Activated CD4-positive, alpha-beta memory T cell treated with anti-CD3 and anti-CD28 coated beads for 36 hours (primary cell): ENCODE measurements around the gene PEAK1. TPM values are rescaled to one million over a fixed set of nuclear protein-coding genes. Genes with fewer than 3 reads are reported as not detected.

Experiments used
- CTCF ChIA-PET: fragments of 350-600 bp; sonication (Branson Sonifier 250); formaldehyde crosslinking; loops from one replicate; lab custom pipeline; 2021; ENCODE audit warnings: antibody characterized with exemption, inconsistent platforms; lab: Charles Lee
- POLR2A ChIA-PET: fragments of 350-600 bp; sonication (Branson Sonifier 250); formaldehyde crosslinking; loops from one replicate; lab custom pipeline; 2021; ENCODE audit warnings: antibody characterized with exemption; lab: Charles Lee
- DNase-seq: peaks from one replicate; pipeline ENCODE4 v3.0.0-alpha.2; 2020
- H3K27ac Mint-ChIP-seq: one replicate; pipeline ENCODE4 v1.8.0; 2021; ENCODE audit warnings: mixed read lengths
- H3K27me3 Mint-ChIP-seq: one replicate; pipeline ENCODE4 v1.8.0; 2021; ENCODE audit warnings: mixed read lengths
- H3K36me3 Mint-ChIP-seq: one replicate; pipeline ENCODE4 v1.8.0; 2021; ENCODE audit warnings: mixed read lengths
- H3K4me1 Mint-ChIP-seq: one replicate; pipeline ENCODE4 v1.8.0; 2021; ENCODE audit warnings: low read depth, mixed read lengths
- H3K4me3 Mint-ChIP-seq: one replicate; pipeline ENCODE4 v1.8.0; 2021; ENCODE audit warnings: mild to moderate bottlenecking, mixed read lengths
- H3K9me3 Mint-ChIP-seq: one replicate; pipeline ENCODE4 v1.8.0; 2021; ENCODE audit warnings: mixed read lengths
- intact Hi-C: fragments of 100-400 bp; cut with micrococcal nuclease; formaldehyde crosslinking; loops from one replicate; pipeline ENCODE4 v1.15.1; 2023
- total RNA-seq, 2 experiments: library from RNA; stranded (reverse); gene quantifications; one replicate each; pipeline ENCODE4 v1.2.3, GENCODE V29; 2021

PEAK1 gene
- total RNA-seq, 2 experiments from 2014 or later, result 15.6 to 18.3 TPM

DNA sequence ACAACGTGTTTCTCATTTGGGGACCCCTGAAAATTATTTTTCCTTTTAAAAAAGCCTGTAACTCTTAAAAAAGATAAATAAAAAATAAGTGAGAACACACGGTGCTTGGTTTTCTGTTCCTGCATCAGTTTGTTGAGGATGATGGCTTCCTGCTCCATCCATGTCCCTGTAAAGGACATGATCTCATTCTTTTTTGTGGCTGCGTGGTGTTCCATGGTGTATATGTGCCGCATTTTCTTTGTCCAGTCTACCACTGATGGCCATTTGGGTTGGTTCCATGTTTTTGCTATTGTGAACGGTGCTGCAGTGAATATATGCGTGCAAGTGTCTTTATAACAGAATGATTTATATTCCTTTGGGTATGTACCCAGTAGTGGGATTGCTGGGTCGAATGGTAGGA lies 351.3 kb downstream of the PEAK1 start:
- CTCF ChIA-PET, result interaction anchor here (1.3 kb wide), 1 partner anchor 95 kb away, joined by 4 read pairs; no protein-coding TSS in a partner anchor
- no peaks in the 10 kb centered on the region for H3K9me3 Mint-ChIP-seq
- POLR2A ChIA-PET, result no interaction called here
- intact Hi-C loops, result no loop called here
- no peak for DNase-seq
- H3K4me3 Mint-ChIP-seq, result no peak overlapping the region
- H3K27me3 Mint-ChIP-seq, result no peaks in the 10 kb centered on the region
- no peaks in the 10 kb centered on the region for H3K36me3 Mint-ChIP-seq
- H3K27ac Mint-ChIP-seq, result no peak overlapping the region
- peaks cover 36% of the 10 kb centered on the region for H3K4me1 Mint-ChIP-seq

DNA sequence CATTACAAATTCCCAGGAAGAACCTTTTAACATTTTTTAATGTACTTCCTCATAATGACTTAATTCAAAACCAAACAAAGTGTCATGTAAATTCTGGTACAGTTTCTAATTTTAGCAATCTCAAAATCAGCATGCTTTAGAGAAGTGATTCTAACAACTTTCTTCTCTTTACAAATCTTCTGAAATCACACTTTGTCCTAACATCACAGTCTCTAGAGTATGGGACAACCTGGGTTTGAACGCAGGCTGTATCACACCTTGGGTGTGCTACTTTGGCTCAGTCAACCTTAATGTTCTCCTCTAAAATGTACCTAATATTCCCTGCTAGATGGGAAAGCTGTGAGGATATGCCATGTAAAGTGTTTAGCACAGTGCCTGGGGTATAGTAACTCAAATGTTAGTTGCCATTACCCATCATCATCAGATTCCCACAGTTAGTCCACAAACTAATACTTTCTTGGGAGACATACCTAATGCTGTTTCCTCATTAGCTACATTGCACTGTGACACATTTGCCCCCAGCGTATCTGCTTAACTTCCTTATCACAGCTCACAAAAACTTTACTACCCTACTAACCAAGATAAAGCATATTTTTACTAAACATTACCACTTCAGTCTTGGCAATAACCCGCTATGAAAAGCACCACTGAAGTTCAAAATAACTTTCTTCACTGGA lies 352.1 kb downstream of the PEAK1 start:
- H3K36me3 Mint-ChIP-seq, result no peaks in the 10 kb centered on the region
- H3K4me1 Mint-ChIP-seq, result peaks cover 38% of the 10 kb centered on the region
- CTCF ChIA-PET, result interaction anchor here (1.3 kb wide), 1 partner anchor 94 kb away, joined by 4 read pairs; no protein-coding TSS in a partner anchor
- no peak overlapping the region for H3K4me3 Mint-ChIP-seq
- H3K27me3 Mint-ChIP-seq, result no peaks in the 10 kb centered on the region
- no peak overlapping the region for H3K27ac Mint-ChIP-seq
- H3K9me3 Mint-ChIP-seq, result no peaks in the 10 kb centered on the region
- DNase-seq, result no peak
- POLR2A ChIA-PET, result no interaction called here
- intact Hi-C loops, result no loop called here

DNA sequence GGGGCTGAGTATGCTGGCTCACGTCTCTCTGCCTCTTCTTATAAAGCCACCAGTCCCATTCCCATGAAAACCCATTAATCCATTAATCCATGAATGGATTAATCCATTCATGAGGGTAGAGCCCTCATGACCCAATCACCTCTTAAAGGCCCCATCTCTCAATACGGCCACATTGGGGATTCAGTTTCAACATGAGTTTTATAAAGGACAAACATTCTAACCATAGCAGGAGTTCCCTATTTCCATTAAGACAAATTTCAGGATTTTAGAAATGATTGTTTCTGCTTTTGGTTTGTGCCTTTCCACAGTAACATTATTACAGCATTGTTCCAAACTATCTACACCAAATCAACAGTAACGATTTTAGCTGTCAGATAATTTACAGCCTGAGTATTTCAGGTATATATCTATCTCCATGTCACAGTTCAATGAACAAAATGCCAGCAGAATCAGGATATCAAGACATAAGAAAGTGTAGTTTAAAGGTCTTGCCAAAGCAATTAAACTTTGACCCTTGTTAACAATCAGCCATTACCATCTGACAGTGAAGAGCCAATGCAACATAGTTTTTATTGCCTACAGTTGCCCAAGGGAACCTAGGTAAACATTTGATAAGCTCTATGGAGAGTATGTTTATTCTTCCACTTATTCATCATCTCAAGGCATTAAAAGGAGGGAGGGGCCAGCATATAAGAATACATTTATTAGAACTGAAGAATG lies 352.8 kb downstream of the PEAK1 start:
- ChIA-PET POLR2A (interaction anchor here (0.6 kb wide), 1 partner anchor 13 kb away, joined by 9 read pairs; no protein-coding TSS in a partner anchor), CTCF (interaction anchor here (1.4 kb wide), 1 partner anchor 476 kb away, joined by 3 read pairs; no protein-coding TSS in a partner anchor)
- intact Hi-C loops, result no loop called here
- DNase-seq, result no peak
- Mint-ChIP-seq H3K27ac (no peak overlapping the region), H3K9me3 (no peaks in the 10 kb centered on the region), H3K4me1 (peaks cover 39% of the 10 kb centered on the region), H3K4me3 (no peak overlapping the region), H3K36me3 (no peaks in the 10 kb centered on the region), H3K27me3 (no peaks in the 10 kb centered on the region)

DNA sequence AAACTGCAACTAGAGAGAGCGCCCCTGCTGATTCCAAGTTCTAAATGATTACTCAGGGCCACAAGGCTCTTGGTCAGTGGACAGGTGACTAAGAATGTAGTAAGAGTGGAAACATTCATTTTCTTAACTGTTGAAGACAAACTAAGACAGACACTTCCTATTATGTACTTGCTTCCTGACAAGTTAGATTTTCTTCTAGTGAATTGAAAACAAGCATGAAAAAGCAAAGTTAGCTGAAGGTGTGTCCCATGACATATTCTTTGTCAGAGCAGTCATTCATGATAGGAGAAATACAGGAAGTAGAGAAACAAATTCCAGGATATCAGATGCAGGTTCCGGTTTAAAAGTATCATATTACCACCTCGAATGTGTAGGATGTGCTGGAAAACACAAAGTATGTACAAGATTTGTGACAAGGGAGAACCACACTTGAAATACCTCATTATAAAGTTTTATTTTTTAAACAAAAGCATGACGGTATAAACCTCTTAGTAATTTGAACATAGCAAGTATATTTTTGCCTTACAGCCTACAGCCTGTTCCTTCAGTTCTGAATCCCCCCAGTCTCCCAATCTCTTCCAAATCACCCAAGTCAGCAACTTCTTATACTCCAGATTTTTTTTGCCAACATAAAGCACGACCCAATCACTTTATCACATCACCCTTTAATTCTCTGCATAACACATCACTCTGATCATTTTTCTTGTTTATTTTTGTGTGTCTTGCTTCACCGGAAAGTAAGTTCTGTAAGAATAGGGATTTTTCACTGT lies 355.2 kb downstream of the PEAK1 start:
- Mint-ChIP-seq H3K4me3 (no peak overlapping the region), H3K27me3 (no peaks in the 10 kb centered on the region), H3K36me3 (no peaks in the 10 kb centered on the region), H3K9me3 (no peaks in the 10 kb centered on the region), H3K4me1 (peaks cover 40% of the 10 kb centered on the region), H3K27ac (no peak overlapping the region)
- ChIA-PET CTCF (no interaction called here), POLR2A (no interaction called here)
- DNase-seq, result no peak
- intact Hi-C loops, result no loop called here

DNA sequence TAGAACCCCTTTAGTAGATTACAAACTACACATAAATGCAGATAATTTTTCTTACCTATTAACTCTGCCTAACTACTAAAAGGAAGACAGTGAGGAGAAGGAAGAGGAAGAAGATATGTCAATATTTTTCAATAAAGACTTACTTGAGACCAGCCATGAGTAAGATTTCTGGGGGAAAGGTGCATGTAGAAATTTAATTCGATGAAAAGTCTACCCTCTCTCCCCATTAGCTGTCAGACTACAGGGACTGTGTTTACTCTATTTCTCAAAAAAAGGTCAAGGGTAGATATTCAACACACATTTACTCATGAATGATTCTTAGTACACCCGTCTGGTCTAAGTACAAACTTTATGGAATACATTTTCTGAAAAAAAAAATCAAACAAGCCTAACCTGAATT lies 355.8 kb downstream of the PEAK1 start:
- intact Hi-C loops, result no loop called here
- ChIA-PET CTCF (interaction anchor here (0.8 kb wide), 1 partner anchor 91 kb away, joined by 3 read pairs; no protein-coding TSS in a partner anchor), POLR2A (no interaction called here)
- no peak overlapping the region for H3K4me3 Mint-ChIP-seq
- H3K9me3 Mint-ChIP-seq, result no peaks in the 10 kb centered on the region
- no peaks in the 10 kb centered on the region for H3K27me3 Mint-ChIP-seq
- H3K27ac Mint-ChIP-seq, result no peak overlapping the region
- DNase-seq, result no peak
- H3K4me1 Mint-ChIP-seq, result peaks cover 41% of the 10 kb centered on the region
- no peaks in the 10 kb centered on the region for H3K36me3 Mint-ChIP-seq

DNA sequence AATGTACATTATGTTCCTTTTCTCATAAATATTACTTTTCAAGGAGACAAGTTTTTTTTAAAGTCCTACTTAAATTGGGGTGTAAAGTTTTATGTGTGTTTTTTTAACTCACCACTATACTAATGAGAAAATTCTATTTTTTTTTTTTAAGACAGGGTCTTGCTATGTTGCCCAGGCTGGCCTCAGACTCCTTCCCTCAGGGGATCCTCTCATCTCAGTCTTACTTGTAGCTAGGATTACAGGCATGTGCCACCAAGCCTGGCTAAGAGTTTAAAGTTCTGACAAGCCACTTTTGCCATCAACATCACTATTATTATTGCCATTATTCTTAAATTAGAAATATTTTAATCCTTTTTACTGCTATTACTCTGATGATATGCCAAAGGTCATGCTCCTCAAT lies 356.7 kb downstream of the PEAK1 start:
- H3K4me1 Mint-ChIP-seq, result peaks cover 38% of the 10 kb centered on the region
- CTCF ChIA-PET, result interaction anchor here (0.8 kb wide), 1 partner anchor 90 kb away, joined by 3 read pairs; no protein-coding TSS in a partner anchor

DNA sequence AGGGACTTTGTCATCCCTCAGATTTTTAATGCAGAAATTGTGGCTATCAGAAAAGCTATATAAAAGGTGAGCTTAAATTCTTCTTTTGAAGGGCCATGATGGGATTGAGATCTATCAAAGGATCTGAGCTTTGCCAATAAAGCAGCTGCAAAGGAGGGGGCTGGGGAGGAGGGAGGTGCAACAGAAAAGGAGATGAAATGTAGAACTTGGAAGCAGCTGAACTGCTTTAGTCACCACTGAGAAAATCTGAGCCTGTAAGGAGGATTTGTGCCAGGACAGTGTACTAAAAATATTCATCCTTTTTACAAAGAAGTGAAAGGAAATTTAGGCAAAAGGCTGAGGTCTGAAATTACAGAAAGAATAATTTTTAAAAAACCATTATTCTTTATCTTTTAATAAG lies 359.4 kb downstream of the PEAK1 start:
- intact Hi-C loops, result no loop called here
- Mint-ChIP-seq H3K27me3 (no peaks in the 10 kb centered on the region), H3K4me1 (peaks cover 40% of the 10 kb centered on the region), H3K9me3 (no peaks in the 10 kb centered on the region), H3K27ac (no peak overlapping the region), H3K36me3 (no peaks in the 10 kb centered on the region), H3K4me3 (no peak overlapping the region)
- CTCF ChIA-PET, result interaction anchor here (1.1 to 3.1 kb wide), 5 partner anchors 15 to 87 kb away, joined by 3 to 12 read pairs (median 4); no protein-coding TSS in a partner anchor
- POLR2A ChIA-PET, result no interaction called here
- DNase-seq, result no peak

More for the DNA sequence above, 356.7 kb downstream of the PEAK1 start:
- intact Hi-C loops, result no loop called here
- no peaks in the 10 kb centered on the region for H3K9me3 Mint-ChIP-seq
- no peak for DNase-seq
- H3K27ac Mint-ChIP-seq, result no peak overlapping the region
- H3K27me3 Mint-ChIP-seq, result no peaks in the 10 kb centered on the region
- POLR2A ChIA-PET, result no interaction called here
- no peak overlapping the region for H3K4me3 Mint-ChIP-seq
- no peaks in the 10 kb centered on the region for H3K36me3 Mint-ChIP-seq

DNA sequence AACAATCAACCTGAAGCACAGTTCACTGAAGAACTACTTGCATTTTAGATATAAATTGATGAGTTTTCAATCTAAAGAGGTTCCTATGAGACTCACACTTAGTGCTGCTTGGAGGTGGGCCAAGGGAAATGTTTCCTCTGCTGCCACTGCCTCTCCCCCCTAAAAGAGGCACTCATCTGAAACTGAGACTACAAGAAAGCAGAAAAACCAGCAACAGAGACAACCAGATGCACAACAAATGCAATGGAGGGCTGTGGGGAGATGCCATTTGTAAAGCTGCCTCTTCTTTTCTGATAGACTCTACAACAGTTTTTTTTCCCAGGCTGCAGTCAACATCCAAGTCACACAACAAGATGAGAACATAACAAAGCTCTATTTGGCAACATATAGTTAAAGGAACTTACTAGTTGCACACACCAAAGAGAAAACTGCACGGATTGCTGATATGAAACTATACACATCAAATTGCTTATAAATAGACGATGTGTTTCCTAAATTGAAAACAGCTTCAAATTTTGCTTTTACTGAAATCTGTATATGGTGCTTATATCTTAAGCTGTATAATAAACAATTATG lies 360.0 kb downstream of the PEAK1 start:
- CTCF ChIA-PET, result interaction anchor here (1.1 to 3.1 kb wide), 5 partner anchors 14 to 86 kb away, joined by 3 to 12 read pairs (median 7); no protein-coding TSS in a partner anchor
- no peak overlapping the region for H3K4me3 Mint-ChIP-seq
- no peaks in the 10 kb centered on the region for H3K27me3 Mint-ChIP-seq
- POLR2A ChIA-PET, result no interaction called here
- DNase-seq, result no peak
- no peak overlapping the region for H3K27ac Mint-ChIP-seq
- H3K4me1 Mint-ChIP-seq, result peaks cover 40% of the 10 kb centered on the region
- intact Hi-C loops, result no loop called here
- H3K9me3 Mint-ChIP-seq, result no peaks in the 10 kb centered on the region
- H3K36me3 Mint-ChIP-seq, result no peaks in the 10 kb centered on the region

DNA sequence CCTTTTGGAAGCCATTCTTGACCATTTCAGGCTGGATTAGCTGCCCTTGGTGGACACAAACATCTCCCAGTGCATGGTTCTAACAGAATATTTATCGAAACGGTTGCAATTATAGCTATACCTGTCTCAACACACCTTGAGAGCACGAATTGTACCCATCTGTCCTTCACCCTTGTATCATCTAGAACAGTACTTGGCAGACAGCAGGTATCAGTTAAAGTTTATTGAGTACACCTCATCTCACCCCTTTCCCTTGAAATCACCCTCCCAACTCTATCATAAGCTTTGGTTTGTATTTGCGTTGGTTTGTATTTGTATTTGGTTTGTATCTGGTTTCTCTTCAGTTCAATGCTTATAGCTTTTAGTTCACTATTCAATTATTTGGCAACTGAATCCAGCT lies 361.4 kb downstream of the PEAK1 start:
- no peak for DNase-seq
- no peak overlapping the region for H3K27ac Mint-ChIP-seq
- peaks cover 36% of the 10 kb centered on the region for H3K4me1 Mint-ChIP-seq
- ChIA-PET POLR2A (no interaction called here), CTCF (interaction anchor here (0.9 to 3.1 kb wide), 4 partner anchors 23 to 438 kb away, joined by 4 to 12 read pairs (median 6); no protein-coding TSS in a partner anchor)
- H3K9me3 Mint-ChIP-seq, result no peaks in the 10 kb centered on the region
- intact Hi-C loops, result no loop called here
- H3K27me3 Mint-ChIP-seq, result no peaks in the 10 kb centered on the region
- H3K36me3 Mint-ChIP-seq, result no peaks in the 10 kb centered on the region
- no peak overlapping the region for H3K4me3 Mint-ChIP-seq

DNA sequence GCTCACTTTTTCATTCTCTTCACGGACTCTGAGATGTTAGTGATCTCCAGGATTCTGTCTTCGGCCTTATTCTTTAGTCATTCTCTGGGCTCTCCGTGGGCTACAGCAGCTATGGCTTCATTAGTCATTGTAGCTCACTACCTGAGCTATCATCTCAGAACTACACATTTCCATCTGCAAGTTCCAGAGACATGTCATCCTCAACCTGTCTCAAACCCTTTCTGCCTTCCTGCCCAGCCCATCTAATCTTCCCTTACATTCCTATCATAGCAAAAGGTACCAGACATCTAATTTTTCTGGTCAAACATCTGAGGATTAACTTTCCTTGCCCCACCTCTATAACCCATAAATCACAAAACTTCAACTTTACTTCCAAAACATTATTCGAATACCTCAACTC lies 362.2 kb downstream of the PEAK1 start:
- Mint-ChIP-seq H3K27me3 (no peaks in the 10 kb centered on the region), H3K27ac (peak overlapping the region; percentile 1), H3K4me3 (no peak overlapping the region), H3K4me1 (peaks cover 33% of the 10 kb centered on the region), H3K36me3 (peaks cover under 1% of the 10 kb centered on the region), H3K9me3 (no peaks in the 10 kb centered on the region)
- DNase-seq, result no peak
- CTCF ChIA-PET, result interaction anchor here (1.0 to 3.1 kb wide), 3 partner anchors 34 to 439 kb away, joined by 4 to 12 read pairs (median 7); no protein-coding TSS in a partner anchor
- POLR2A ChIA-PET, result no interaction called here
- intact Hi-C loops, result no loop called here

DNA sequence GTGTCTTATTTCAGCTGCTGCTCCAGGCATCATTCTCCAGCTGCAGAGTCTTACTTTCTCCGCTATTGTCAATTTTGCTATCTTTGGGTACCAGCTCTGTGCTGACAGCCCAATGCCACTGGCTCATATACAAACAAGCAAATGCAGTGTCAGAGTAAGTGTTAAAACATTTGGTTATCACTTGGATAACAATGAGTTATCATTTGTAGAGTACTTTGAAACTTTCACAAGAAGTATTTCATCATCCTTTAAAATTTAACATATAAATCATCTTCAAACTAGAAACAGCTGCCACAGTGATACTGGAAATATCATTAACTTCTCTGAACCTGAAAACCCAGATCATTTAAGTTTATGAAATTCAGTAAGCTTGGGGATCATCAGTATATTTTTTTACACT lies 362.8 kb downstream of the PEAK1 start:
- no peak overlapping the region for H3K4me3 Mint-ChIP-seq
- H3K27me3 Mint-ChIP-seq, result no peaks in the 10 kb centered on the region
- CTCF ChIA-PET, result interaction anchor here (1.1 to 2.0 kb wide), 2 partner anchors 83 to 440 kb away, joined by 3 to 7 read pairs; no protein-coding TSS in a partner anchor

More for the DNA sequence above, 362.8 kb downstream of the PEAK1 start:
- peaks cover 6% of the 10 kb centered on the region for H3K36me3 Mint-ChIP-seq
- peak overlapping the region; percentile 1 for H3K27ac Mint-ChIP-seq
- POLR2A ChIA-PET, result interaction anchor here (1.2 kb wide), 1 partner anchor 14 kb away, joined by 3 read pairs; no protein-coding TSS in a partner anchor
- intact Hi-C loops, result no loop called here
- H3K4me1 Mint-ChIP-seq, result peaks cover 32% of the 10 kb centered on the region
- no peak for DNase-seq
- no peaks in the 10 kb centered on the region for H3K9me3 Mint-ChIP-seq
